Stomach (tissue), 4 donors: ENCODE measurements around the gene BFSP1.

Source experiments
- POLR2A ChIP-seq, 4 donors: fragments of 450-650 bp; IDR thresholded peaks; one replicate each; pipeline ENCODE4 v1.6.1; 2016; ENCODE audit warnings: antibody characterized with exemption in 4 of 4, control low read depth in 2 of 4, mild to moderate bottlenecking in 1 of 4, moderate library complexity in 1 of 4
- TF ChIP-seq, protein P1 (sequence below), 7 experiments: fragments of 450-650 bp in 4 of 7; fragments of 200-600 bp in 3 of 7; sonication (generic) in 3 of 7; IDR thresholded peaks; one replicate each; pipeline ENCODE4 v1.5.1; 2016 to 2019; ENCODE audit warnings: antibody characterized with exemption in 7 of 7, control low read depth in 2 of 7, mild to moderate bottlenecking in 1 of 7

GRCh38 chr20:17497821-17498580 is 33.2 kb downstream of the BFSP1 start:
- no peak for TF ChIP-seq POLR2A (IDR thresholded peaks at IDR 0.05)
- TF ChIP-seq, protein P1, sequence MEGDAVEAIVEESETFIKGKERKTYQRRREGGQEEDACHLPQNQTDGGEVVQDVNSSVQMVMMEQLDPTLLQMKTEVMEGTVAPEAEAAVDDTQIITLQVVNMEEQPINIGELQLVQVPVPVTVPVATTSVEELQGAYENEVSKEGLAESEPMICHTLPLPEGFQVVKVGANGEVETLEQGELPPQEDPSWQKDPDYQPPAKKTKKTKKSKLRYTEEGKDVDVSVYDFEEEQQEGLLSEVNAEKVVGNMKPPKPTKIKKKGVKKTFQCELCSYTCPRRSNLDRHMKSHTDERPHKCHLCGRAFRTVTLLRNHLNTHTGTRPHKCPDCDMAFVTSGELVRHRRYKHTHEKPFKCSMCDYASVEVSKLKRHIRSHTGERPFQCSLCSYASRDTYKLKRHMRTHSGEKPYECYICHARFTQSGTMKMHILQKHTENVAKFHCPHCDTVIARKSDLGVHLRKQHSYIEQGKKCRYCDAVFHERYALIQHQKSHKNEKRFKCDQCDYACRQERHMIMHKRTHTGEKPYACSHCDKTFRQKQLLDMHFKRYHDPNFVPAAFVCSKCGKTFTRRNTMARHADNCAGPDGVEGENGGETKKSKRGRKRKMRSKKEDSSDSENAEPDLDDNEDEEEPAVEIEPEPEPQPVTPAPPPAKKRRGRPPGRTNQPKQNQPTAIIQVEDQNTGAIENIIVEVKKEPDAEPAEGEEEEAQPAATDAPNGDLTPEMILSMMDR (IDR thresholded peaks at IDR 0.05), result no peak
